Measurements from ENCODE around the gene PLEKHH1.

DNA sequence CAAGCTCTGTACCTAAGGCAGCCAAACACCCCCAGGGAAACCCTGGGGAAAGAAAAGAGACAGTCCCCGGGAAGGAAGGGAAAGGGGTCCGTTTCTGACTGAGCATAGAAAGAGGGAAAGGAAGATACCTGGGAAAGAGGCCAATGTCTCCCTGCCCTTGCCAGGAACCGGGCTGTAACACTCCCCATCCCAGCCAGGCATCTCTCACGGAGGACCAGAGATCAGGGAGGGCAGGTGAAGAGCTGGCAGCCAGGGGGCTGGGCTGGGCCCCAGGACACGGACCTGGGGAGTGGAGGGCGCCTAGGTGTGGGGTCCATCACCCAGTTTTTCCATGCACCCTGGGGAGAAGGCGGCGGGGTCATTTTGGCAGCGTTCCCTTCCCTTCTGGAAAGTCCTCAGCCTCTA, 18.9 kb upstream of the PLEKHH1 start:
- TF ChIP-seq CTCF (IDR thresholded peaks at IDR 0.05; ENCODE audit: insufficient read depth, low read depth, low read length) (no peak), EZH2 (IDR thresholded peaks at IDR 0.05; ENCODE audit: insufficient read depth, low read length) (no peak)
